Nephron (organoid): ENCODE data around the gene INPP5K.

Experiments
- H3K27ac Mint-ChIP-seq, 3 experiments: 2 replicates each; pipeline ENCODE4 v1.8.0; 2020; ENCODE audit warnings: mixed read lengths in 3 of 3, mild to moderate bottlenecking in 2 of 3, moderate library complexity in 1 of 3
- H3K27me3 Mint-ChIP-seq: 2 replicates; pipeline ENCODE4 v1.8.0; 2021; ENCODE audit warnings: low read depth, mild to moderate bottlenecking, moderate library complexity, mixed read lengths
- H3K36me3 Mint-ChIP-seq: 2 replicates; pipeline ENCODE4 v1.8.0; 2020; ENCODE audit warnings: low read depth, mixed read lengths
- H3K4me1 Mint-ChIP-seq: 2 replicates; pipeline ENCODE4 v1.8.0; 2020; ENCODE audit warnings: mixed read lengths
- H3K4me3 Mint-ChIP-seq, 3 experiments: 2 replicates each; pipeline ENCODE4 v1.8.0; 2020; ENCODE audit warnings: mild to moderate bottlenecking in 3 of 3, mixed read lengths in 3 of 3, moderate library complexity in 2 of 3
- H3K9me3 Mint-ChIP-seq: 2 replicates; pipeline ENCODE4 v1.8.0; 2020; ENCODE audit warnings: mixed read lengths
- CTCF ChIP-seq, 3 experiments: fragments of 200-600 bp; sonication (generic); IDR thresholded peaks; one replicate each; pipeline ENCODE4 v1.5.0; 2021; ENCODE audit warnings: antibody characterized with exemption in 3 of 3; ENCODE audit not compliant: unreplicated experiment in 3 of 3

Gene INPP5K

GRCh38 chr17:1561420-1562175, 45.2 kb upstream of the INPP5K start:
- TF ChIP-seq CTCF (IDR thresholded peaks at IDR 0.05; ENCODE audit: unreplicated experiment in 3 of 3) = peak in 1 of 3 experiments; percentile 11
- peaks cover 9% of the 10 kb centered on the region for H3K27me3 Mint-ChIP-seq
- H3K36me3 Mint-ChIP-seq = peaks cover 6% of the 10 kb centered on the region
- peak overlapping the region; percentile 87 to 91 (median 90) for H3K4me3 Mint-ChIP-seq
- peaks cover 44% of the 10 kb centered on the region for H3K4me1 Mint-ChIP-seq
- H3K9me3 Mint-ChIP-seq = no peaks in the 10 kb centered on the region
- H3K27ac Mint-ChIP-seq = peak overlapping the region; percentile 89 to 95 (median 91)

- peaks cover 50% of the 10 kb centered on the region for H3K4me1 Mint-ChIP-seq
- TF ChIP-seq CTCF (IDR thresholded peaks at IDR 0.05; ENCODE audit: unreplicated experiment in 3 of 3) = no peak
- H3K36me3 Mint-ChIP-seq = peaks cover 12% of the 10 kb centered on the region
- peaks cover 9% of the 10 kb centered on the region for H3K27me3 Mint-ChIP-seq
- H3K4me3 Mint-ChIP-seq = peak overlapping the region; percentile 87 to 91 (median 90)
- peak overlapping the region; percentile 89 to 95 (median 91) for H3K27ac Mint-ChIP-seq
- H3K9me3 Mint-ChIP-seq = no peaks in the 10 kb centered on the region
Observed at GRCh38 chr17:1560858-1561355, 44.5 kb upstream of the INPP5K start.

GRCh38 chr17:1560101-1560857, 43.9 kb upstream of the INPP5K start:
- Mint-ChIP-seq H3K27me3 (peaks cover 9% of the 10 kb centered on the region), H3K36me3 (peaks cover 18% of the 10 kb centered on the region), H3K27ac (peak overlapping the region; percentile 91 to 95 (median 92)), H3K4me1 (peaks cover 56% of the 10 kb centered on the region), H3K4me3 (peak overlapping the region; percentile 87 to 91 (median 90)), H3K9me3 (no peaks in the 10 kb centered on the region)
- TF ChIP-seq CTCF (IDR thresholded peaks at IDR 0.05; ENCODE audit: unreplicated experiment in 3 of 3) = no peak

- no peaks in the 10 kb centered on the region for H3K9me3 Mint-ChIP-seq
- TF ChIP-seq CTCF (IDR thresholded peaks at IDR 0.05; ENCODE audit: unreplicated experiment in 3 of 3) = no peak
- peak overlapping the region; percentile 91 to 95 (median 92) for H3K27ac Mint-ChIP-seq
- H3K4me1 Mint-ChIP-seq = peaks cover 60% of the 10 kb centered on the region
- peaks cover 9% of the 10 kb centered on the region for H3K27me3 Mint-ChIP-seq
- peaks cover 20% of the 10 kb centered on the region for H3K36me3 Mint-ChIP-seq
- peak overlapping the region; percentile 87 to 91 (median 90) for H3K4me3 Mint-ChIP-seq
Observed at GRCh38 chr17:1559047-1560043, 42.9 kb upstream of the INPP5K start.

GRCh38 chr17:1558401-1558800, 42.0 kb upstream of the INPP5K start:
- TF ChIP-seq CTCF (IDR thresholded peaks at IDR 0.05; ENCODE audit: unreplicated experiment in 3 of 3) = no peak
- Mint-ChIP-seq H3K36me3 (peaks cover 28% of the 10 kb centered on the region), H3K4me1 (peaks cover 60% of the 10 kb centered on the region), H3K27ac (peak overlapping the region in 1 of 3 experiments; percentile 95), H3K4me3 (peak overlapping the region in 2 of 3 experiments; percentile 50 to 63), H3K27me3 (no peaks in the 10 kb centered on the region), H3K9me3 (no peaks in the 10 kb centered on the region)
